Astrocyte of the spinal cord (primary cell): ENCODE results near the gene ADORA2A.

Source experiments
- DNase-seq: peaks from one replicate; pipeline ENCODE4 v3.0.0; 2011; ENCODE audit warnings: low read depth, low spot score
- H3K4me3 ChIP-seq: 2 replicates; pipeline ENCODE4 v1.5.1; 2011; ENCODE audit warnings: low read depth, mild to moderate bottlenecking, low read length, moderate library complexity
- in situ Hi-C: cut with HindIII; loops from 2 replicates; pipeline ENCODE4 v1.10.0; 2017; ENCODE audit warnings: low sequenced_read_pairs
- TF ChIP-seq, protein P1 (sequence below): IDR thresholded peaks from 2 replicates; pipeline ENCODE4 v1.5.1; 2012; ENCODE audit warnings: low read depth, mild to moderate bottlenecking, low read length, inconsistent platforms

The ADORA2A gene

DNA sequence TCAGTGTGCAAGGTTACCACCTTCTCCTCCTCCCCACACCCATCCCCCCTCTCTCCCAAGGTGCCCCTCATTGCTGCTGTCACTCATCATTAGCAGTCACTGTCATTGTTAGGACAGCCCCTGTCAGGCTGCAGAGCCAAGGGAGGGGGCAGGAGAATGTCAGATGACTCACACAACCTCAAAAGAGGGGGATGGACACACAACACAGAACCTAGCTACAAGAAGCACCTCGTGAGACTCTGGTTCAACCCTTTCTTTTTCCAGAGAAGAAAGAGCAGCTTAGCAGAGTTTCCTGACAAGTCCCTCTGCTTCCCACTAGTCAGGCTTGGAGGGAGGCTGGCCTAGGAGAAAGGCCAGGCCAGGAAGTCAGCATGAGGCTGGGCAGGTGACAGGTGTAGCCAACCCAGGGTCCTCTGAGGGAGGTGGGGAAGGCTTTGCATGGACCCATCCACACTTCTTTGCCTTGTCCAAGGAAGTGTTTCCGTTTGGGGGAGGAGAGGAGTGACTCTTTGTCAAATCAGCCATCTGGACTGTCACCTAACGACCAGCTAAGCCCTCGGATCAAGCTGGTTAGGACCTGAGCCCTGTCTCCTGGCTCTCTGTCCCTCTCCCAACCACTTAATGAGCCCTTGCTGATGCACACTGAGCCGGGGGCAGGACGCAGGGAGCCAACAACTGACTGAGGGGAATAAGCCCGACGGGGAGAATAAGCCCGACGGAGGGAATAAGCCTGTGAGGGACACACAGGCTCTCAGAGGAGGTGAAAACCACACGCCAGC is 18.3 kb downstream of the ADORA2A start:
- in situ Hi-C loops, result no loop called here
- no peak for DNase-seq
- TF ChIP-seq, protein P1, sequence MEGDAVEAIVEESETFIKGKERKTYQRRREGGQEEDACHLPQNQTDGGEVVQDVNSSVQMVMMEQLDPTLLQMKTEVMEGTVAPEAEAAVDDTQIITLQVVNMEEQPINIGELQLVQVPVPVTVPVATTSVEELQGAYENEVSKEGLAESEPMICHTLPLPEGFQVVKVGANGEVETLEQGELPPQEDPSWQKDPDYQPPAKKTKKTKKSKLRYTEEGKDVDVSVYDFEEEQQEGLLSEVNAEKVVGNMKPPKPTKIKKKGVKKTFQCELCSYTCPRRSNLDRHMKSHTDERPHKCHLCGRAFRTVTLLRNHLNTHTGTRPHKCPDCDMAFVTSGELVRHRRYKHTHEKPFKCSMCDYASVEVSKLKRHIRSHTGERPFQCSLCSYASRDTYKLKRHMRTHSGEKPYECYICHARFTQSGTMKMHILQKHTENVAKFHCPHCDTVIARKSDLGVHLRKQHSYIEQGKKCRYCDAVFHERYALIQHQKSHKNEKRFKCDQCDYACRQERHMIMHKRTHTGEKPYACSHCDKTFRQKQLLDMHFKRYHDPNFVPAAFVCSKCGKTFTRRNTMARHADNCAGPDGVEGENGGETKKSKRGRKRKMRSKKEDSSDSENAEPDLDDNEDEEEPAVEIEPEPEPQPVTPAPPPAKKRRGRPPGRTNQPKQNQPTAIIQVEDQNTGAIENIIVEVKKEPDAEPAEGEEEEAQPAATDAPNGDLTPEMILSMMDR, result no peak
- no peak overlapping the region for H3K4me3 ChIP-seq

- TF ChIP-seq, protein P1, result no peak
- in situ Hi-C loops, result no loop called here
- no peak for DNase-seq
- no peak overlapping the region for H3K4me3 ChIP-seq
These were observed 18.8 kb downstream of the ADORA2A start for GRCh38 chr22:24446260-24446611.

DNA sequence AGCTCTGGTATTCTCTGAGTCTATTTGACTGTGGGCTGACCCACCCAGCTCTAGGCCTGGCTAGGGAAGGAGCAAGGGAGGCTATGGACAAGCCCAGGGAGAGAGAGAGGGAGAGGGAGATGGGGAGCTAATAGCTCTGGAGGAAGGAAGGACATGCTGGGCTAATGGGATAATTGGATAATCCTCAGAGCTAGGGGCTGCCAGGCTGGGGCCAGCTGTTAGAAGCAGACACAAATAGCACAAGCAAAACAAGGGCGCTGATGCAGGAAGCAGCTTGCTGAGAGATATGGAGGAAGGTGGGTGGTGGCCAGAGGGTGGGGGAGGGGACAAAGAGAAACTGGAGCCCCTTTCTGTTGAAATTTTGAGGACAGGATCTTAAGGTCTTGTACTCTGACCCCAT is 23.2 kb downstream of the ADORA2A start:
- in situ Hi-C loops, result no loop called here
- no peak overlapping the region for H3K4me3 ChIP-seq
- TF ChIP-seq, protein P1, result no peak
- DNase-seq, result no peak

GRCh38 chr22:24451162-24451561 is 23.8 kb downstream of the ADORA2A start:
- DNase-seq, result no peak

DNA sequence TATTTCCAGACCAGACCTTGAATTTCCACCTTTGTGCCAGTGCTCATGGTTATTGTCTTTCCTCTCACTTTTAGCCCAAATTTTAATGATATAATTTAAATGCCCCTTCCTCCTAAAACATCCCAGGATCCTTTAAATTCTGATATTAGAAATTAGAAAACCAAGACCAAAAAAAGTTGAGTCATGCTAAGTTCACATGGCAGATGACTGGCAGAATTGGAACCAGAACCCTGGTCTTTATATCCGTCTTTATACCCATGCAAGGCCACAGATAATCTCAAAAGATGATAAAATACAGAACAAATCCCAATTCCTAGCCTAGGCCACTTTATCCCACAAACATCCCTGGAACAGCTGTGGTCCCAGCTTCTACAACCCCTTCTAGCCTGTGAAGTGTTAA is 26.5 kb downstream of the ADORA2A start:
- TF ChIP-seq, protein P1, result no peak
- in situ Hi-C loops, result no loop called here
- no peak overlapping the region for H3K4me3 ChIP-seq
- no peak for DNase-seq

More at GRCh38 chr22:24451162-24451561, 23.8 kb downstream of the ADORA2A start:
- no peak overlapping the region for H3K4me3 ChIP-seq
- in situ Hi-C loops, result no loop called here
- TF ChIP-seq, protein P1, result no peak

DNA sequence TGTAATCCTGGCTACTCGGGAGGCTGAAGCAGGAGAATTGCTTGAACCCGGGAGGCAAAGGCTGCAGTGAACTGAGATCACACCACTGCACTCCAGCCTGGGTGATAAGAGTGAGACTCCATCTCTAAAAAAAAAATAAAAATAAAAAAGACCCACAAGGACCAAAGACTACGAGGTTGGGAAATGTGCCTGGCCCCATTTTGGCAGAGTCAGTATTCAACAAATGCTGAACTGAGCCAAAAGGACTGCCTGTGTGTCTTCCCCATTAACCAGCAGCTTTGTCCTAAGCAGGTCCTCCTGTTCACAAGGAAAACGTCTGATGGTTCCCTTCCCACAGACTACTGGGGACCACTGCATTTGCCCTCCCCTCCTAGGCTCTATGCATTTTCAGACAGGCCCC is 27.6 kb downstream of the ADORA2A start:
- no peak overlapping the region for H3K4me3 ChIP-seq
- no peak for DNase-seq
- TF ChIP-seq, protein P1, result no peak
- in situ Hi-C loops, result no loop called here
